SU-DHL-6 (cell line): ENCODE data around the gene KRTAP9-3.

Experiments
- EZH2phosphoT487 ChIP-seq: fragments of 200-600 bp; sonication (generic), shearing (Covaris generic); conservative IDR thresholded peaks from 2 replicates; pipeline ENCODE4 v1.6.1; 2018; ENCODE audit warnings: mild to moderate bottlenecking, antibody characterized with exemption, low read length, moderate library complexity, mixed read lengths
- TF ChIP-seq, protein P1 (sequence below): fragments of 200-600 bp; sonication (generic); IDR thresholded peaks from one replicate; pipeline ENCODE4 v1.5.1; 2017; ENCODE audit warnings: antibody characterized with exemption, mild to moderate bottlenecking, low read length, moderate library complexity; ENCODE audit not compliant: insufficient read depth, poor library complexity, severe bottlenecking

DNA sequence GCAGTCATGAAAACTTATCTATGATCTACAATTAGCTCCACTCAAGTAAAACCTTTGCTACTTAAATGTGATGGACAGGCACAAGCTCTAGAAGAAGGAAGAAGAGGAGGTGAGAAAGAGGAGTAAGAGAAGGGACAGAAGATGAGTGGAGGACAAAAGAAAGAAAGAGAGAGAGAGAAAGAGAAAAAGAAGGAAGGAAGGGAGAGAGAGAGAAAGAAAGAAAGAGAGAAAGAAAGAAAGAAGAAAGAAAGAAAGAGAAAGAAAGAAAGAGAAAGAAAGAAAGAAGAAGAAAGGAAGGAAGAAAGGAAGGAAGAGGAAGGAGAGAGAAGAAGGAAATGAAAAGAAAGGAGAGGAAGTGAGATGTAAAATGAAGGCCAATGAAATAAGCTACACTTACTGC lies 2.2 kb upstream of the KRTAP9-3 start:
- TF ChIP-seq, protein P1, sequence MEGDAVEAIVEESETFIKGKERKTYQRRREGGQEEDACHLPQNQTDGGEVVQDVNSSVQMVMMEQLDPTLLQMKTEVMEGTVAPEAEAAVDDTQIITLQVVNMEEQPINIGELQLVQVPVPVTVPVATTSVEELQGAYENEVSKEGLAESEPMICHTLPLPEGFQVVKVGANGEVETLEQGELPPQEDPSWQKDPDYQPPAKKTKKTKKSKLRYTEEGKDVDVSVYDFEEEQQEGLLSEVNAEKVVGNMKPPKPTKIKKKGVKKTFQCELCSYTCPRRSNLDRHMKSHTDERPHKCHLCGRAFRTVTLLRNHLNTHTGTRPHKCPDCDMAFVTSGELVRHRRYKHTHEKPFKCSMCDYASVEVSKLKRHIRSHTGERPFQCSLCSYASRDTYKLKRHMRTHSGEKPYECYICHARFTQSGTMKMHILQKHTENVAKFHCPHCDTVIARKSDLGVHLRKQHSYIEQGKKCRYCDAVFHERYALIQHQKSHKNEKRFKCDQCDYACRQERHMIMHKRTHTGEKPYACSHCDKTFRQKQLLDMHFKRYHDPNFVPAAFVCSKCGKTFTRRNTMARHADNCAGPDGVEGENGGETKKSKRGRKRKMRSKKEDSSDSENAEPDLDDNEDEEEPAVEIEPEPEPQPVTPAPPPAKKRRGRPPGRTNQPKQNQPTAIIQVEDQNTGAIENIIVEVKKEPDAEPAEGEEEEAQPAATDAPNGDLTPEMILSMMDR = no peak
- no peak for TF ChIP-seq EZH2phosphoT487
